SK-N-SH (cell line): ENCODE results near the gene SMAD2. TPM values are rescaled to one million over a fixed set of nuclear protein-coding genes. Genes with fewer than 3 reads are reported as not detected.
A peak's percentile ranks its signal among the peaks of the same experiment; 100 is the strongest.
"Not testable (repeated sequence)": the region's sequence is repeated elsewhere in the genome, so short reads cannot be mapped to it uniquely, and the experiment has no call there.

Experiments used
- CTCF ChIA-PET: fragments of 300-600, 350-600 bp; formaldehyde crosslinking; extraction: SDS; loops from one replicate; lab custom pipeline; 2021; lab: Yijun Ruan, JAX
- POLR2A ChIA-PET: fragments of 350-600 bp; sonication (Branson Sonifier 250); formaldehyde crosslinking; extraction: SDS; loops from one replicate; lab custom pipeline; 2020; ENCODE audit warnings: antibody characterized with exemption, inconsistent platforms; lab: Yijun Ruan, JAX
- DNase-seq: peaks from one replicate; pipeline ENCODE4 v3.0.0; 2012
- H2AFZ ChIP-seq: fragments of 200-600 bp; sonication (generic); 2 replicates; pipeline ENCODE4 v1.8.1; 2016; ENCODE audit warnings: antibody characterized with exemption, mild to moderate bottlenecking, low read depth
- H3F3A ChIP-seq: fragments of 200-600 bp; sonication (generic); replicated peaks from 2 replicates; pipeline ENCODE3; 2016; ENCODE audit warnings: antibody characterized with exemption, mild to moderate bottlenecking; ENCODE audit not compliant: insufficient read depth
- H3K27ac ChIP-seq, 2 experiments: fragments of 200-500 bp in 1 of 2; fragments of 200-600 bp in 1 of 2; sonication (Bioruptor generic) in 1 of 2; sonication (generic), shearing (Covaris generic) in 1 of 2; 2 replicates each; pipeline versions ENCODE4 v1.5.1 to v1.6.1; 2014 to 2016; ENCODE audit warnings: low read depth in 2 of 2, inconsistent platforms in 1 of 2, low read length in 1 of 2, mild to moderate bottlenecking in 1 of 2, mixed read lengths in 1 of 2
- H3K27me3 ChIP-seq: fragments of 200-600 bp; sonication (generic), shearing (Covaris generic); 2 replicates; pipeline ENCODE4 v1.6.1; 2016; ENCODE audit warnings: mixed run types; ENCODE audit not compliant: insufficient read depth
- H3K36me3 ChIP-seq, 2 experiments: fragments of 200-500 bp in 1 of 2; fragments of 200-600 bp in 1 of 2; sonication (Bioruptor generic) in 1 of 2; sonication (generic) in 1 of 2; replicated peaks in 1 of 2; 2 replicates each; pipeline versions ENCODE3 to v1.5.1; 2014 to 2016; ENCODE audit warnings: low read length in 1 of 2, mild to moderate bottlenecking in 1 of 2; ENCODE audit not compliant: insufficient read depth in 2 of 2, control insufficient read depth in 1 of 2
- H3K4me1 ChIP-seq, 2 experiments: fragments of 200-500 bp in 1 of 2; fragments of 200-600 bp in 1 of 2; sonication (Bioruptor generic) in 1 of 2; sonication (generic), shearing (Covaris generic) in 1 of 2; 2 replicates each; pipeline versions ENCODE4 v1.5.1 to v1.6.1; 2014 to 2016; ENCODE audit warnings: low read depth in 1 of 2, low read length in 1 of 2, mixed run types in 1 of 2; ENCODE audit not compliant: insufficient read depth in 2 of 2, control insufficient read depth in 1 of 2
- H3K4me2 ChIP-seq: fragments of 200-600 bp; sonication (generic), shearing (Covaris generic); 2 replicates; pipeline ENCODE4 v1.6.1; 2017; ENCODE audit warnings: mixed run types
- H3K4me3 ChIP-seq, 2 experiments: fragments of 200-500 bp in 1 of 2; fragments of 200-600 bp in 1 of 2; sonication (Bioruptor generic) in 1 of 2; sonication (generic), shearing (Covaris generic) in 1 of 2; 2 replicates each; pipeline versions ENCODE4 v1.5.1 to v1.8.1; 2014 to 2016; ENCODE audit warnings: low read depth in 2 of 2, inconsistent platforms in 1 of 2, low read length in 1 of 2, mild to moderate bottlenecking in 1 of 2, mixed read lengths in 1 of 2, moderate library complexity in 1 of 2
- H3K79me2 ChIP-seq: fragments of 200-600 bp; sonication (generic); 2 replicates; pipeline ENCODE4 v1.8.1; 2017; ENCODE audit warnings: mild to moderate bottlenecking; ENCODE audit not compliant: insufficient read depth
- H3K9ac ChIP-seq: fragments of 200-600 bp; sonication (generic); 2 replicates; pipeline ENCODE4 v1.6.1; 2017; ENCODE audit warnings: mixed run types
- H3K9me2 ChIP-seq: fragments of 200-600 bp; sonication (generic); 2 replicates; pipeline ENCODE4 v1.6.1; 2017; ENCODE audit warnings: mixed run types
- H3K9me3 ChIP-seq: fragments of 200-600 bp; sonication (generic); 2 replicates; pipeline ENCODE4 v1.6.1; 2017; ENCODE audit warnings: mixed run types, mild to moderate bottlenecking, moderate library complexity
- H4K20me1 ChIP-seq: fragments of 200-600 bp; sonication (generic); 2 replicates; pipeline ENCODE4 v1.6.1; 2017; ENCODE audit warnings: mild to moderate bottlenecking, mixed run types; ENCODE audit not compliant: insufficient read depth
- EP300 ChIP-seq, 2 experiments: IDR thresholded peaks; 2 replicates each; pipeline versions ENCODE4 v1.4.0 to v1.6.1; 2012; ENCODE audit warnings: borderline replicate concordance in 1 of 2, low read depth in 1 of 2, low read length in 1 of 2
- EZH2phosphoT487 ChIP-seq: fragments of 200-600 bp; sonication (generic); IDR thresholded peaks from 2 replicates; pipeline ENCODE4 v1.6.1; 2017; ENCODE audit warnings: low read depth, mixed run types, mild to moderate bottlenecking, antibody characterized with exemption, moderate library complexity, borderline replicate concordance
- FOSL2 ChIP-seq: IDR thresholded peaks from 2 replicates; pipeline ENCODE4 v1.4.0; 2012; ENCODE audit warnings: low read depth, mild to moderate bottlenecking, moderate library complexity, borderline replicate concordance
- FOXM1 ChIP-seq: IDR thresholded peaks from 2 replicates; pipeline ENCODE4 v1.4.0; 2012; ENCODE audit warnings: low read depth, mild to moderate bottlenecking
- GABPA ChIP-seq: IDR thresholded peaks from 2 replicates; pipeline ENCODE4 v1.4.0; 2012; ENCODE audit warnings: low read depth, mild to moderate bottlenecking
- MXI1 ChIP-seq: IDR thresholded peaks from 2 replicates; pipeline ENCODE4 v1.6.1; 2012; ENCODE audit warnings: mild to moderate bottlenecking, low read depth, low read length, improper control_type of control experiment
- NFIC ChIP-seq: IDR thresholded peaks from 2 replicates; pipeline ENCODE4 v1.4.0; 2012; ENCODE audit warnings: borderline replicate concordance
- NRF1 ChIP-seq: IDR thresholded peaks from 2 replicates; pipeline ENCODE4 v1.6.1; 2012; ENCODE audit warnings: low read depth, mild to moderate bottlenecking, low read length
- RFX5 ChIP-seq: IDR thresholded peaks from 2 replicates; pipeline ENCODE4 v1.6.1; 2012; ENCODE audit warnings: mild to moderate bottlenecking, improper control_type of control experiment, low read length
- TAF1 ChIP-seq: IDR thresholded peaks from 2 replicates; pipeline ENCODE4 v1.6.1; 2012; ENCODE audit warnings: low read depth, mild to moderate bottlenecking, low read length, moderate library complexity, borderline replicate concordance
- TCF12 ChIP-seq: IDR thresholded peaks from 2 replicates; pipeline ENCODE4 v1.4.0; 2012
- WGBS: methylation state at CpG from one replicate; pipeline ENCODE4 v1.1.6; 2017; ENCODE audit warnings: low lambda C conversion rate; 5-methylcytosine and 5-hydroxymethylcytosine counted together
- polyA plus RNA-seq, 3 experiments: library from polyadenylated mRNA; depleted of rRNA; stranded (reverse); fragments of >200 nt; gene quantifications; 2 replicates each; pipeline ENCODE4 v1.2.3, GENCODE V29; 2012
- TF ChIP-seq, protein P1 (sequence below): fragments of 200-600 bp; sonication (generic); IDR thresholded peaks from 2 replicates; pipeline ENCODE4 v1.6.1; 2017; ENCODE audit warnings: antibody characterized with exemption, mild to moderate bottlenecking, moderate library complexity

The SMAD2 gene
- polyA plus RNA-seq, 1 of the 3 experiments (the other 2 are of a cell fraction), result 36.3 TPM

GRCh38 chr18:47964053-47964452 lies 33.6 kb upstream of the SMAD2 start:
- Histone ChIP-seq H3K27me3 (no peaks in the 10 kb centered on the region), H3K4me2 (no peak overlapping the region), H3K9me3 (peaks cover 7% of the 10 kb centered on the region; the same call in 1 of the 2 replicates), H3K36me3 (no peaks in the 10 kb centered on the region), H3F3A (no peaks in the 10 kb centered on the region), H3K4me1 (no peaks in the 10 kb centered on the region), H3K79me2 (no peaks in the 10 kb centered on the region), H3K27ac (no peak overlapping the region), H4K20me1 (no peaks in the 10 kb centered on the region), H3K9me2 (no peaks in the 10 kb centered on the region), H3K9ac (no peak overlapping the region), H3K4me3 (no peak overlapping the region), H2AFZ (no peak overlapping the region)
- ChIA-PET POLR2A (no interaction called here), CTCF (interaction anchor here (1.0 to 1.8 kb wide), 2 partner anchors 29 to 208 kb away, joined by 4 read pairs; no protein-coding TSS in a partner anchor)
- WGBS, result 50% methylated on average over 4 of the region's 4 CpGs
- TF ChIP-seq TAF1, result no peak
- TF ChIP-seq MXI1, result no peak
- no peak for TF ChIP-seq GABPA
- DNase-seq, result no peak

- WGBS, result 70% methylated on average over 7 of the region's 7 CpGs
- H4K20me1 ChIP-seq, H3K9ac ChIP-seq, H3K9me2 ChIP-seq, H3K4me2 ChIP-seq, H3K36me3 ChIP-seq, DNase-seq, H3K27ac ChIP-seq, H3K9me3 ChIP-seq, H2AFZ ChIP-seq, H3K27me3 ChIP-seq, H3K4me3 ChIP-seq, H3K4me1 ChIP-seq, H3F3A ChIP-seq, POLR2A ChIA-PET, H3K79me2 ChIP-seq: not testable (repeated sequence)
- CTCF ChIA-PET, result interaction anchor here (0.7 kb wide), 1 partner anchor 701 kb away, joined by 4 read pairs; no protein-coding TSS in a partner anchor
Observed at GRCh38 chr18:47961003-47961402, 30.5 kb upstream of the SMAD2 start.

GRCh38 chr18:47953471-47953931 lies 23.0 kb upstream of the SMAD2 start:
- H3K27ac ChIP-seq, result no peak overlapping the region
- H2AFZ ChIP-seq, result no peak overlapping the region
- no peaks in the 10 kb centered on the region for H3K36me3 ChIP-seq
- CTCF ChIA-PET, result interaction anchor here (0.7 kb wide), 1 partner anchor 54 kb away, joined by 3 read pairs; no protein-coding TSS in a partner anchor
- H3F3A ChIP-seq, result no peaks in the 10 kb centered on the region
- H3K27me3 ChIP-seq, result no peaks in the 10 kb centered on the region; the same call in 1 of the 2 replicates
- WGBS, result 52% methylated on average over 6 of the region's 6 CpGs
- no peaks in the 10 kb centered on the region for H4K20me1 ChIP-seq
- no peaks in the 10 kb centered on the region for H3K9me3 ChIP-seq
- no peaks in the 10 kb centered on the region for H3K9me2 ChIP-seq
- no peak overlapping the region for H3K4me3 ChIP-seq
- no peak overlapping the region for H3K4me2 ChIP-seq
- TF ChIP-seq EP300 (IDR thresholded peaks at IDR 0.05; ENCODE audit: borderline replicate concordance in 1 of 2, low read depth in 1 of 2, low read length in 1 of 2) (no peak), TCF12 (peak; percentile 26)
- TF ChIP-seq, all 33 proteins: peak for 1
- Histone ChIP-seq H3K79me2 (no peaks in the 10 kb centered on the region), H3K4me1 (no peaks in the 10 kb centered on the region; a peak in 1 of 4 replicates), H3K9ac (no peak overlapping the region)
- DNase-seq, result no peak
- POLR2A ChIA-PET, result no interaction called here

- POLR2A ChIA-PET, result no interaction called here
- no peak for DNase-seq
- Histone ChIP-seq H3K9ac (no peak overlapping the region), H3K4me1 (no peaks in the 10 kb centered on the region), H3K79me2 (no peaks in the 10 kb centered on the region), H3K27ac (no peak overlapping the region), H4K20me1 (no peaks in the 10 kb centered on the region), H3K27me3 (no peaks in the 10 kb centered on the region), H3K36me3 (no peaks in the 10 kb centered on the region), H3K4me2 (no peak overlapping the region), H3K9me3 (no peaks in the 10 kb centered on the region), H3K4me3 (no peak overlapping the region), H3K9me2 (no peaks in the 10 kb centered on the region), H3F3A (no peaks in the 10 kb centered on the region), H2AFZ (no peak overlapping the region)
- CTCF ChIA-PET, result no interaction called here
- WGBS, result 33% methylated on average over 2 of the region's 2 CpGs
- no peak for TF ChIP-seq FOSL2
- TF ChIP-seq, protein P1, sequence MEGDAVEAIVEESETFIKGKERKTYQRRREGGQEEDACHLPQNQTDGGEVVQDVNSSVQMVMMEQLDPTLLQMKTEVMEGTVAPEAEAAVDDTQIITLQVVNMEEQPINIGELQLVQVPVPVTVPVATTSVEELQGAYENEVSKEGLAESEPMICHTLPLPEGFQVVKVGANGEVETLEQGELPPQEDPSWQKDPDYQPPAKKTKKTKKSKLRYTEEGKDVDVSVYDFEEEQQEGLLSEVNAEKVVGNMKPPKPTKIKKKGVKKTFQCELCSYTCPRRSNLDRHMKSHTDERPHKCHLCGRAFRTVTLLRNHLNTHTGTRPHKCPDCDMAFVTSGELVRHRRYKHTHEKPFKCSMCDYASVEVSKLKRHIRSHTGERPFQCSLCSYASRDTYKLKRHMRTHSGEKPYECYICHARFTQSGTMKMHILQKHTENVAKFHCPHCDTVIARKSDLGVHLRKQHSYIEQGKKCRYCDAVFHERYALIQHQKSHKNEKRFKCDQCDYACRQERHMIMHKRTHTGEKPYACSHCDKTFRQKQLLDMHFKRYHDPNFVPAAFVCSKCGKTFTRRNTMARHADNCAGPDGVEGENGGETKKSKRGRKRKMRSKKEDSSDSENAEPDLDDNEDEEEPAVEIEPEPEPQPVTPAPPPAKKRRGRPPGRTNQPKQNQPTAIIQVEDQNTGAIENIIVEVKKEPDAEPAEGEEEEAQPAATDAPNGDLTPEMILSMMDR, result no peak
- TF ChIP-seq RFX5, result no peak
- TF ChIP-seq FOXM1, result no peak
- no peak for TF ChIP-seq GABPA
- TF ChIP-seq EZH2phosphoT487, result no peak
- no peak for TF ChIP-seq NFIC
- TF ChIP-seq NRF1, result no peak
- TF ChIP-seq MXI1, result no peak
Observed at GRCh38 chr18:47950511-47950910, 20.1 kb upstream of the SMAD2 start.
